ENCODE data around the gene PREX1. TPM values are rescaled to one million over a fixed set of nuclear protein-coding genes. Genes with fewer than 3 reads are reported as not detected.

The PREX1 gene
- total and polyA plus RNA-seq, 2 donors (not counting 3 experiments of a cell fraction or from before 2014, with no cell fraction given) = 51.3 to 72.9 TPM

DNA sequence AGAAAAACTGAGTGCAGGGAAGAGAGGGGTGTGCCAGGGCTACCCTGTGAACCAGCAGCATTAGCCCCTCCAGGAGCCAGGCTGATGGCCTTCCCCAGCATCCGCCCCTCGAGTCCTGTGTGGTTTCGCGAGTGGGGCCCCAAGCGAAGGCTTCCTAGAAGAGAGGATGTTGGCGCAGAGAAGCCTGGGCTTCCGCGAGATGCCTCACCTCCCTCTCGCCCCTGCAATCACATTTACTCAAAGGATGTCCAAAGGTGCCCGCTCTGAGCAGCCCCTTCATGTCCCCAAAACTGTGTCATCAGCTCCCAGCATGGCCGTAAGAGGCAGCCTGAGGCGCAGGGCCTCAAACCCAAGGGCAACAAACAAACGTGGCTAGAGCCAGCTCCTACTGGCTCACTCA is 111.7 kb downstream of the PREX1 start:
- no peak overlapping the region for H3K4me2 ChIP-seq (ENCODE audit: insufficient read depth, low read length)
- no peak for TF ChIP-seq MYC (IDR thresholded peaks at IDR 0.05; ENCODE audit: low read depth, low read length)
- dilution Hi-C loops (cut with MboI; ENCODE audit: extremely low pct_ligation_motif_present, low sequenced_read_pairs) (no loop called here), intact Hi-C loops (cut with micrococcal nuclease) (no loop called here)
- no peak overlapping the region for H3K9ac ChIP-seq (replicated peaks; ENCODE audit: extremely low read depth, insufficient read depth, low read length)
- no peak overlapping the region for H3K4me3 ChIP-seq (replicated peaks in 1 of 3; ENCODE audit: insufficient read depth in 1 of 3, low read depth in 1 of 3, low read length in 3 of 3)
- H3K9me1 ChIP-seq (replicated peaks; ENCODE audit: control insufficient read depth, extremely low read depth, insufficient read depth, low read length) = no peaks in the 10 kb centered on the region
- ChIA-PET POLR2A (no interaction called here), CTCF (no interaction called here)
- H3K27ac ChIP-seq (ENCODE audit: insufficient read depth, low read depth, low read length) = no peak overlapping the region
- BruUV-seq (replicated peaks) = no TSS peak
- H3K4me1 ChIP-seq (ENCODE audit: control insufficient read depth, extremely low read depth, insufficient read depth, low read length) = no peaks in the 10 kb centered on the region
- DNase-seq (ENCODE audit: low read depth, low spot score) (no peak), FAIRE-seq (no peak)
- no peaks in the 10 kb centered on the region for H3K9me3 ChIP-seq (replicated peaks; ENCODE audit: control insufficient read depth, insufficient read depth, low read length)
- peaks cover 0 to 3% of the 10 kb centered on the region in 2 experiments for H3K36me3 ChIP-seq (ENCODE audit: control insufficient read depth in 2 of 2, extremely low read depth in 1 of 2, insufficient read depth in 2 of 2, low read length in 2 of 2)
- H4K20me1 ChIP-seq (replicated peaks; ENCODE audit: control insufficient read depth, extremely low read depth, insufficient read depth, low read length) = no peaks in the 10 kb centered on the region
- peaks cover 78% of the 10 kb centered on the region for H3K79me2 ChIP-seq (ENCODE audit: control insufficient read depth, insufficient read depth, low read length)
- no peaks in the 10 kb centered on the region for H3K27me3 ChIP-seq (ENCODE audit: control insufficient read depth in 2 of 2, insufficient read depth in 2 of 2, low read length in 2 of 2)
- no peak overlapping the region for H2AFZ ChIP-seq (ENCODE audit: low read depth, low read length)

- ChIA-PET POLR2A (no interaction called here), CTCF (no interaction called here)
- H4K20me1 ChIP-seq (replicated peaks; ENCODE audit: control insufficient read depth, extremely low read depth, insufficient read depth, low read length) = no peaks in the 10 kb centered on the region
- no peak overlapping the region for H3K27ac ChIP-seq (ENCODE audit: insufficient read depth, low read depth, low read length)
- dilution Hi-C loops (cut with MboI; ENCODE audit: extremely low pct_ligation_motif_present, low sequenced_read_pairs) (no loop called here), intact Hi-C loops (cut with micrococcal nuclease) (no loop called here)
- no peak for TF ChIP-seq JUN (IDR thresholded peaks at IDR 0.05; ENCODE audit: borderline replicate concordance, insufficient read depth, insufficient read length, low read depth)
- no peak for TF ChIP-seq CTCF (IDR thresholded peaks at IDR 0.05; ENCODE audit: extremely low read depth in 1 of 2, insufficient read depth in 1 of 2, low read depth in 1 of 2, low read length in 2 of 2)
- TF ChIP-seq FOS (IDR thresholded peaks at IDR 0.05; ENCODE audit: borderline replicate concordance, insufficient read depth, low read length) = no peak
- TF ChIP-seq GATA2 (IDR thresholded peaks at IDR 0.05; ENCODE audit: insufficient read depth, insufficient read length, low read depth, low read length) = no peak
- TF ChIP-seq POLR2AphosphoS5 (IDR thresholded peaks at IDR 0.05; ENCODE audit: insufficient read depth, low read depth, low read length) = no peak
- no peak for TF ChIP-seq EZH2 (IDR thresholded peaks at IDR 0.05; ENCODE audit: borderline replicate concordance, low read depth, low read length, severe bottlenecking)
- TF ChIP-seq MAX (IDR thresholded peaks at IDR 0.05; ENCODE audit: insufficient read depth, insufficient read length) = no peak
- TF ChIP-seq POLR2A (IDR thresholded peaks at IDR 0.05; ENCODE audit: low read depth, low read length) = no peak
- TF ChIP-seq MYC (IDR thresholded peaks at IDR 0.05; ENCODE audit: low read depth, low read length) = no peak
- FAIRE-seq (no peak), DNase-seq (ENCODE audit: low read depth, low spot score) (no peak)
- BruUV-seq (replicated peaks) = no TSS peak
- H3K4me1 ChIP-seq (ENCODE audit: control insufficient read depth, extremely low read depth, insufficient read depth, low read length) = no peaks in the 10 kb centered on the region
- H3K27me3 ChIP-seq (ENCODE audit: control insufficient read depth in 2 of 2, insufficient read depth in 2 of 2, low read length in 2 of 2) = no peaks in the 10 kb centered on the region
- peaks cover 0 to 3% of the 10 kb centered on the region in 2 experiments for H3K36me3 ChIP-seq (ENCODE audit: control insufficient read depth in 2 of 2, extremely low read depth in 1 of 2, insufficient read depth in 2 of 2, low read length in 2 of 2)
- no peak overlapping the region for H2AFZ ChIP-seq (ENCODE audit: low read depth, low read length)
- no peaks in the 10 kb centered on the region for H3K9me3 ChIP-seq (replicated peaks; ENCODE audit: control insufficient read depth, insufficient read depth, low read length)
- H3K4me3 ChIP-seq (replicated peaks in 1 of 3; ENCODE audit: insufficient read depth in 1 of 3, low read depth in 1 of 3, low read length in 3 of 3) = no peak overlapping the region
- H3K4me2 ChIP-seq (ENCODE audit: insufficient read depth, low read length) = no peak overlapping the region
- H3K9me1 ChIP-seq (replicated peaks; ENCODE audit: control insufficient read depth, extremely low read depth, insufficient read depth, low read length) = no peaks in the 10 kb centered on the region
- peaks cover 76% of the 10 kb centered on the region for H3K79me2 ChIP-seq (ENCODE audit: control insufficient read depth, insufficient read depth, low read length)
- no peak overlapping the region for H3K9ac ChIP-seq (replicated peaks; ENCODE audit: extremely low read depth, insufficient read depth, low read length)
Observed at GRCh38 chr20:48714764-48715163, 113.0 kb downstream of the PREX1 start.
